ENCODE data around the gene INTS4.
"Not testable (repeated sequence)": the region's sequence is repeated elsewhere in the genome, so short reads cannot be mapped to it uniquely, and the experiment has no call there.

The INTS4 gene

DNA sequence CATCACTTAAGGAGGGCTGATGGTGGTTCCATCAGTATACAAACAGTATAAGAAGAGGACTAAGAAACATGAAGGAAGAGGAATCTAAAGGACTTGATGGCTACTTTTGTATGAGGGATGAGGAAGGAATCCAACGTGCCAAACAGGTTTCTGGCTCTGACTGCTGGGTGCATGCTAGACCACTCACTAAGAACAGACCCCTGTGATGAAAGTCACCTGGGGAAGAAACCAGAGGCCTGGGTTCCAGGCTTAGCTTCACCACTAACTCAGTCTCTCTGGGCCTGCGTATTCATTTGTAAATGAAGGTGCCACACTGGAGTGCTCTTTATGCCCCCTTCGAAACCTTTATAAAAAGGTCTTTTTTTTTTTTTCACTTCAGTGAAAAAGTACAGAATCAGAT, 118.4 kb downstream of the INTS4 start:
- DNase-seq = no peak

DNA sequence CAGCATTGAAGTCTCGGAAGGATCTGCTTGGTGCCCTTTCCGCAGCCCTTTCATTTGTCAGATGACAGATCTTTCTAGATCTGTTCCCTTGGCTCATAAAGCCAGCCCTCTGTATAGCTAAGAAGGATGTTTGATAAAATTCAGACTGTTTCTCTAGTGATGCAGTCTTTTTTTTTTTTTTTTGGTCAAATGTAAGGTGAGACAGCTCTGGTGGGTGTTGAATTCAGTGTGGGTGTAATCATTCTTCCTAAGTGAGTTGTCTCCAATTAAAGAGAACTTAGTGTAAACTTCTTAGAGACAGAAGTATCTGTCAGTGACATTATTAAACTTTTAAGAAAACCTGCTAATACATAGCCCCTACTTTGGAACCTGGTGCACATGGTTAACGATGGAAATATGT, 120.3 kb downstream of the INTS4 start:
- DNase-seq = no peak

DNA sequence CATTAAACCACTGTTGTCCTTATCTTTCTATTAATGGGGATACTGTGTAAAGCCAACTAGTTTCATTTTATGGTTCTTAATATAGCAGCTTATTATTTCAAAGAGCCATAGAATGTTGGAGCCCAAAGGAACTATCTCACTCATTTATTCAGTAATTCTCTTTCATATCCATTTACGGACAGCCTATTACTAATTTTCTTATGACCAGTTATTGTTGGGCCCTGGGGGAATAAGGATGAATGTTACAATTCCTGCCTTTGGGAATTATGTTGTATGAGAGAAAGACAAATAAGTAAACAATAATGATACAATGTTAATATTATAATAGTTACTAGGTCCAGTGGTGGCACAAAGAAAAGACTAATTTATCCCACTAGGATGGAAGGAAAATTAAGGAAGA, 121.1 kb downstream of the INTS4 start:
- DNase-seq = no peak

DNA sequence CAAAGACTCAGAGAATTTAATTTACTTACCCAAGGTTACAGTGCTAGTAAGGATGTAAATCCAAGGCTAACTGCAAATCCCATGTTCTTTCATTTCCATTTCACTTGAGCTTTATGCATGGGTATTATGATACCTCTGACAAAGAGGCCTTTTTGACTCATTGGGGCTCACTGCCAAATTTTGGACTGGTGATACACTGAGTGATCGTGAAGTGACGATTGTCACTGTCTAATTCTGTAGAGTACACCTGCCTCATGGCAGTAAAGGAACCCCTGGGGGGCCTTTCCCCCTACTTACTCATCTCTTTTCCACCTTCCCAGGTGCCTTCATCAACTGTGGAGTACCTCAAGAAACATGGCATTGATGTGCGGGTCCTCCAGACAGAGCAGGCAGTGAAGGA, 122.6 kb downstream of the INTS4 start:
- DNase-seq = no peak

GRCh38 chr11:77868744-77869143, 125.7 kb downstream of the INTS4 start:
- DNase-seq = no peak

GRCh38 chr11:77866336-77866735, 128.1 kb downstream of the INTS4 start:
- DNase-seq = no peak

DNA sequence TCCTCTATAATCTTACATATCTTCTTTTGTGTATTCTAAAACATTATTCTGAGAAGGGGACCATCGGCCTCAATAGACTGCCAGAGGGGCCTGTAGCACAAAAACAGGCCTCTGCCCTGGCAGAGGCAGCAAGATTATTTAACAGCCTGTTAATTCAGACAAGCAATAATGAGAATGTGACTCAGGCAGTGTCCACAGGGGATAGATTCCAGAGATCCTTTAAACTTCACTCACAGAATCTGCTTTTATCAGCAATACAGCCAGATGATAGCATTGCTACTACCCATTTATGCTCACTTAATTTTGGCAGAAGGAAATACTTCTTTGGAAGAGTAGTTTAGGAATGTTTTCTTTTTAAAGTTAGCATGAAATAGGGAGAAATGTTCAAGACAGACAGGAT, 128.7 kb downstream of the INTS4 start:
- no peak for DNase-seq

DNA sequence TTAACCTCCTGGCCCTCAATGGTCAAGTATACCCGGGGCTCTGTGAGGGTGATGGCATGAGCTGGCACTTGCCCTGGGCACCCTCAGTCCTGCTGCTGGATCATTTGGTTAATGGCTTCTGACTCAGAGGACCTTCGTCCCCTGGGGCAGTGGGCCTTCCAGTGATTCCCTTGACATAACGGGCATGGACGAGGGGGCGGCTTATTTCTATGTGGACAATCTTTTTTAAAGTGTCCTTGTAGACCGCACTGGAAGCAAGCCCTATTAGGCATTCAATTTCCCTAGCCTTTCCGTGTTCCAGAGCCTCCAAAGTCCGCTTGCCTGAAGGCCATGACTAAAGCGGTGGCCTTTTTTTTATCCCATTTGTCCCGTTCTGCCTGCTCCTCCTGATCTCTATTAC, 133.0 kb downstream of the INTS4 start:
- not testable (repeated sequence) for DNase-seq

- DNase-seq = not testable (repeated sequence)
Observed at GRCh38 chr11:77857906-77858457, 136.5 kb downstream of the INTS4 start.

DNA sequence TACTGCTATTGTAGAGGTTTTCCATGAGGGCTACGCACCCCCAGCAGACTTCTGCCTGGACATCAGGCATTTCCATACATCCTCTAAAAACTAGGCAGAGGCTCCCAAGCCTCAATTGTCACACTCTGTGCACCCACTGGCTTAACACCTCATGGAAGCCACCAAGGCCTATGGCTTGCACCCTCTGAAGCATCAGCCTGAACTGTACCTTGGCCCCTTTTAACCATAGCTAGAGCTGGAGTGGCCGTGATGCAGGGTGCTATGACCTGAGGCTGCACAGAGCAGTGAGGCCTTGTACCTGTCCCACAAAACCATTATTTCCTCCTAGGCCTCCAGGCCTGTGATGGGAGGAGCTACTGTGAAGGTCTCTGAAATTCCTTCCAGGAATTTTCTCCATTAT, 139.6 kb downstream of the INTS4 start:
- no peak for DNase-seq

DNA sequence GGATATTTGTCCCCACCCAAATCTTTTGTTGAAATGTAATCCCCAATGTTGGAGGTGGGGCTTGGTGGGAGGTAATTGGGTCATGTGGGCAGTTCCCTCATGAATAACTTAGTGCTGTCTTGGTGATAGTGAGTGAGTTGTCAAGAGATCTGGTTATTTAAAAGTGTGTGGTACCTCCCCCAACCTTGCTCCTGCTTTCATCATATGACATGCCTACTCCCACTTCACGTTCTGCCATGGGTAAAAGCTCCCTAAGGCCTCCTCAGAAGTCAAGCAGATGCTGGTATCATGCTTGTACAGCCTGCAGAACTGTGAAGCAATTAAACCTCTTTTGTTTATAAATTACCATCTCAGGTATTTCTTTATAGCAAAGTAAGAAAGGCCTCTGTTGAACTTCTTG, 143.0 kb downstream of the INTS4 start:
- DNase-seq = no peak

GRCh38 chr11:77843700-77844099, 150.8 kb downstream of the INTS4 start:
- DNase-seq = not testable (repeated sequence)

- DNase-seq = no peak
Observed at GRCh38 chr11:77842441-77843121, 151.9 kb downstream of the INTS4 start.

DNA sequence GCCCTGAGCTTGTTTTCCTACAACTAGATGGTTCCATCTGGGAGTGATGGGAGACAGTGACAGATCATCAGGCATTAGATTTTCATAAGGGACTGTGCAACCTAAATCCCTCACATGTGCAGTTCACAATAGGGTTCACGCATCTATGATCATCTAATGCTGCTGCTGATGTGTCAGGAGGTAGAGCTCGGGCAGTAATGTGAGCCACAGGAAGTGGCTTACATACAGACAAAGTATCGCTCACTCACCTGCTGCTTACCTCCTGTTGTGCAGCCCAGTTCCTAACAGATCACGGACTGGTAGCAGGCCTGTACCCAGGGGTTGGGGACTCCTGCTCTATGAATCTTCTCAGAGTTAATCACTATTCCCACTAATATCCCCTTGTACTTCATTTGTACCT, 161.2 kb downstream of the INTS4 start:
- DNase-seq = no peak

- no peak for DNase-seq
Observed at GRCh38 chr11:77828926-77829325, 165.5 kb downstream of the INTS4 start.

All from CD4-positive, alpha-beta T cell treated with Interleukin-4 for 4 hours (primary cell).